HG03159 (cell line): ENCODE data around the gene FRYL.
"Not testable (repeated sequence)": the region's sequence is repeated elsewhere in the genome, so short reads cannot be mapped to it uniquely, and the experiment has no call there.

Source experiments
- ATAC-seq: cut with Tn5 transposase; IDR thresholded peaks from one replicate; pipeline ENCODE4 v1.9.1; 2021; ENCODE audit warnings: mild to moderate bottlenecking, moderate library complexity; ENCODE audit not compliant: unreplicated experiment

The FRYL gene

GRCh38 chr4:48667148-48667547, 112.9 kb downstream of the FRYL start:
- ATAC-seq, result no peak

GRCh38 chr4:48665555-48666186, 114.4 kb downstream of the FRYL start:
- ATAC-seq, result no peak

GRCh38 chr4:48664938-48665337, 115.1 kb downstream of the FRYL start:
- no peak for ATAC-seq

GRCh38 chr4:48661391-48661790, 118.7 kb downstream of the FRYL start:
- ATAC-seq, result no peak

GRCh38 chr4:48660347-48660746, 119.7 kb downstream of the FRYL start:
- ATAC-seq, result no peak

GRCh38 chr4:48654015-48654664, 125.9 kb downstream of the FRYL start:
- no peak for ATAC-seq

- ATAC-seq, result no peak
Measured at GRCh38 chr4:48653217-48654014, 126.7 kb downstream of the FRYL start.

- ATAC-seq, result no peak
Measured at GRCh38 chr4:48651914-48652313, 128.2 kb downstream of the FRYL start.

GRCh38 chr4:48649505-48649904, 130.6 kb downstream of the FRYL start:
- ATAC-seq, result no peak

GRCh38 chr4:48645225-48645794, 134.8 kb downstream of the FRYL start:
- ATAC-seq, result no peak

GRCh38 chr4:48642421-48643374, 137.4 kb downstream of the FRYL start:
- ATAC-seq, result no peak

- ATAC-seq, result no peak
Measured at GRCh38 chr4:48641401-48641800, 138.7 kb downstream of the FRYL start.

- no peak for ATAC-seq
Measured at GRCh38 chr4:48640699-48641098, 139.4 kb downstream of the FRYL start.

GRCh38 chr4:48640225-48640624, 139.9 kb downstream of the FRYL start:
- ATAC-seq, result no peak

GRCh38 chr4:48639807-48640206, 140.3 kb downstream of the FRYL start:
- ATAC-seq, result no peak

GRCh38 chr4:48638586-48638985, 141.5 kb downstream of the FRYL start:
- ATAC-seq, result not testable (repeated sequence)

- ATAC-seq, result no peak
Measured at GRCh38 chr4:48636911-48637310, 143.2 kb downstream of the FRYL start.

- no peak for ATAC-seq
Measured at GRCh38 chr4:48635980-48636379, 144.1 kb downstream of the FRYL start.

- no peak for ATAC-seq
Measured at GRCh38 chr4:48635310-48635709, 144.8 kb downstream of the FRYL start.

GRCh38 chr4:48634688-48635308, 145.3 kb downstream of the FRYL start:
- ATAC-seq, result no peak
